ENCODE results near the gene KREMEN2. TPM values are rescaled to one million over a fixed set of nuclear protein-coding genes. Genes with fewer than 3 reads are reported as not detected.

Gene KREMEN2
- total RNA-seq, 1 donor from 2014 or later, result 8.0 TPM

DNA sequence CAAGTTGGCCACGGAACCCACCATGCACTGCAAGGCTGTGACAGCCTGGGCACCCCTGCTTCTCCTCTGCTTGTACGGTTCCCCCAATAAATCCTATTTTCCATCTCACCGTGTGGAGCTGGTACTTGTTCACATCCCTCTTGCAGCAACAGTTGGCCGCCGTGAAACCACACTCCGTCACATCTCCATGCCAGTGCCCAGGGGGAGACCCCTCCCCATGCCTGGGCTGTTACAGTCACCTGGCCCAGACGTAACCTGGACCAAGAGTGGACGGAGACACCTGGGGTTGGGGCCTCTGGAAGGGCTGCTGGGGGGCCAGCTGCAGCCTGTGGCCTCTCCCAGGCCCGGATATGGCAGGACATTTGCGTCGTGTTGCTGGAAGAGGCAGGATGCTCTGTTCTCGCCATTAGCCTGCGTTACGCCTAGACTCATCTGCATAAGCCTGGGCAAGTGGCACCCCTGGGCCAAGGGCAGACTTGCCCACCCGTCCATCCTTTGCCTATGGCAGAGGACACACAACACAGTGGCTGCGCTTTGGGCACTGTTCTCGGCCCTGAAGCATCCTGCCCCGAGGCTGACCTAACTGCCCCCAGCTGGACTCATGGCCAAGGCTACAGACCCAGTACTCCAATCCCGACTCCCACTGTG lies 14.2 kb upstream of the KREMEN2 start:
- Mint-ChIP-seq H3K9me3 (ENCODE audit: unreplicated experiment) (no peaks in the 10 kb centered on the region), H3K36me3 (ENCODE audit: low read depth, unreplicated experiment) (peaks cover 19% of the 10 kb centered on the region), H3K27ac (ENCODE audit: unreplicated experiment) (no peak overlapping the region), H3K27me3 (ENCODE audit: low read depth, unreplicated experiment) (peaks cover 3% of the 10 kb centered on the region), H3K4me1 (ENCODE audit: low read depth, unreplicated experiment) (no peaks in the 10 kb centered on the region), H3K4me3 (ENCODE audit: unreplicated experiment) (no peak overlapping the region)
- no peaks in the 10 kb centered on the region for H3K9me3 ChIP-seq (ENCODE audit: insufficient read depth, low read depth, low read length)
- DNase-seq (ENCODE audit: low read depth) (no peak), FAIRE-seq (no peak)
- no peaks in the 10 kb centered on the region for H3K4me1 ChIP-seq (ENCODE audit: insufficient read depth, low read length)
- H2AFZ ChIP-seq (ENCODE audit: low read depth, low read length), result no peak overlapping the region
- TF ChIP-seq EZH2 (IDR thresholded peaks at IDR 0.05; ENCODE audit: insufficient read depth, low read length), result no peak
- TF ChIP-seq, protein P1, sequence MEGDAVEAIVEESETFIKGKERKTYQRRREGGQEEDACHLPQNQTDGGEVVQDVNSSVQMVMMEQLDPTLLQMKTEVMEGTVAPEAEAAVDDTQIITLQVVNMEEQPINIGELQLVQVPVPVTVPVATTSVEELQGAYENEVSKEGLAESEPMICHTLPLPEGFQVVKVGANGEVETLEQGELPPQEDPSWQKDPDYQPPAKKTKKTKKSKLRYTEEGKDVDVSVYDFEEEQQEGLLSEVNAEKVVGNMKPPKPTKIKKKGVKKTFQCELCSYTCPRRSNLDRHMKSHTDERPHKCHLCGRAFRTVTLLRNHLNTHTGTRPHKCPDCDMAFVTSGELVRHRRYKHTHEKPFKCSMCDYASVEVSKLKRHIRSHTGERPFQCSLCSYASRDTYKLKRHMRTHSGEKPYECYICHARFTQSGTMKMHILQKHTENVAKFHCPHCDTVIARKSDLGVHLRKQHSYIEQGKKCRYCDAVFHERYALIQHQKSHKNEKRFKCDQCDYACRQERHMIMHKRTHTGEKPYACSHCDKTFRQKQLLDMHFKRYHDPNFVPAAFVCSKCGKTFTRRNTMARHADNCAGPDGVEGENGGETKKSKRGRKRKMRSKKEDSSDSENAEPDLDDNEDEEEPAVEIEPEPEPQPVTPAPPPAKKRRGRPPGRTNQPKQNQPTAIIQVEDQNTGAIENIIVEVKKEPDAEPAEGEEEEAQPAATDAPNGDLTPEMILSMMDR (IDR thresholded peaks at IDR 0.05; ENCODE audit: insufficient read depth, low read depth, low read length), result no peak
- no peaks in the 10 kb centered on the region for H3K79me2 ChIP-seq (ENCODE audit: insufficient read depth, low read length)
- H3K9ac ChIP-seq (ENCODE audit: low read length), result no peak overlapping the region
- H3K27me3 ChIP-seq (ENCODE audit: insufficient read depth, low read length), result no peaks in the 10 kb centered on the region
- H4K20me1 ChIP-seq (ENCODE audit: insufficient read depth, low read length), result no peaks in the 10 kb centered on the region
- no peak overlapping the region for H3K4me3 ChIP-seq (ENCODE audit: insufficient read depth, low read depth, low read length)
- H3K27ac ChIP-seq (ENCODE audit: low read depth, low read length), result no peak overlapping the region
- H3K4me2 ChIP-seq (ENCODE audit: low read length), result no peak overlapping the region
- no peaks in the 10 kb centered on the region for H3K36me3 ChIP-seq (ENCODE audit: insufficient read depth, low read length)

- no peak for TF ChIP-seq EZH2 (IDR thresholded peaks at IDR 0.05; ENCODE audit: insufficient read depth, low read length)
- TF ChIP-seq, protein P1 (IDR thresholded peaks at IDR 0.05; ENCODE audit: insufficient read depth, low read depth, low read length), result no peak
- no peaks in the 10 kb centered on the region for H3K27me3 ChIP-seq (ENCODE audit: insufficient read depth, low read length)
- no peaks in the 10 kb centered on the region for H3K4me1 ChIP-seq (ENCODE audit: insufficient read depth, low read length)
- Mint-ChIP-seq H3K4me1 (ENCODE audit: low read depth, unreplicated experiment) (no peaks in the 10 kb centered on the region), H3K27me3 (ENCODE audit: low read depth, unreplicated experiment) (peaks cover 3% of the 10 kb centered on the region), H3K4me3 (ENCODE audit: unreplicated experiment) (no peak overlapping the region), H3K9me3 (ENCODE audit: unreplicated experiment) (no peaks in the 10 kb centered on the region), H3K36me3 (ENCODE audit: low read depth, unreplicated experiment) (peaks cover 19% of the 10 kb centered on the region), H3K27ac (ENCODE audit: unreplicated experiment) (no peak overlapping the region)
- H3K4me3 ChIP-seq (ENCODE audit: insufficient read depth, low read depth, low read length), result no peak overlapping the region
- FAIRE-seq (no peak), DNase-seq (ENCODE audit: low read depth) (no peak)
- no peaks in the 10 kb centered on the region for H3K36me3 ChIP-seq (ENCODE audit: insufficient read depth, low read length)
- no peaks in the 10 kb centered on the region for H3K79me2 ChIP-seq (ENCODE audit: insufficient read depth, low read length)
- no peak overlapping the region for H3K27ac ChIP-seq (ENCODE audit: low read depth, low read length)
- no peak overlapping the region for H2AFZ ChIP-seq (ENCODE audit: low read depth, low read length)
- H4K20me1 ChIP-seq (ENCODE audit: insufficient read depth, low read length), result no peaks in the 10 kb centered on the region
- H3K9ac ChIP-seq (ENCODE audit: low read length), result no peak overlapping the region
- H3K9me3 ChIP-seq (ENCODE audit: insufficient read depth, low read depth, low read length), result no peaks in the 10 kb centered on the region
- no peak overlapping the region for H3K4me2 ChIP-seq (ENCODE audit: low read length)
Measured at GRCh38 chr16:2950353-2950724, 13.7 kb upstream of the KREMEN2 start.

GRCh38 chr16:2950773-2951172 lies 13.3 kb upstream of the KREMEN2 start:
- no peak overlapping the region for H2AFZ ChIP-seq (ENCODE audit: low read depth, low read length)
- Mint-ChIP-seq H3K4me1 (ENCODE audit: low read depth, unreplicated experiment) (no peaks in the 10 kb centered on the region), H3K4me3 (ENCODE audit: unreplicated experiment) (no peak overlapping the region), H3K27me3 (ENCODE audit: low read depth, unreplicated experiment) (peaks cover 3% of the 10 kb centered on the region), H3K36me3 (ENCODE audit: low read depth, unreplicated experiment) (peaks cover 19% of the 10 kb centered on the region), H3K9me3 (ENCODE audit: unreplicated experiment) (no peaks in the 10 kb centered on the region), H3K27ac (ENCODE audit: unreplicated experiment) (no peak overlapping the region)
- no peak overlapping the region for H3K27ac ChIP-seq (ENCODE audit: low read depth, low read length)
- no peaks in the 10 kb centered on the region for H3K79me2 ChIP-seq (ENCODE audit: insufficient read depth, low read length)
- no peaks in the 10 kb centered on the region for H3K27me3 ChIP-seq (ENCODE audit: insufficient read depth, low read length)
- no peaks in the 10 kb centered on the region for H4K20me1 ChIP-seq (ENCODE audit: insufficient read depth, low read length)
- FAIRE-seq, result no peak
- no peak overlapping the region for H3K9ac ChIP-seq (ENCODE audit: low read length)
- H3K9me3 ChIP-seq (ENCODE audit: insufficient read depth, low read depth, low read length), result no peaks in the 10 kb centered on the region
- no peak overlapping the region for H3K4me3 ChIP-seq (ENCODE audit: insufficient read depth, low read depth, low read length)
- H3K36me3 ChIP-seq (ENCODE audit: insufficient read depth, low read length), result no peaks in the 10 kb centered on the region
- no peaks in the 10 kb centered on the region for H3K4me1 ChIP-seq (ENCODE audit: insufficient read depth, low read length)
- H3K4me2 ChIP-seq (ENCODE audit: low read length), result no peak overlapping the region
- no peak for TF ChIP-seq EZH2 (IDR thresholded peaks at IDR 0.05; ENCODE audit: insufficient read depth, low read length)
- TF ChIP-seq, protein P1 (IDR thresholded peaks at IDR 0.05; ENCODE audit: insufficient read depth, low read depth, low read length), result no peak
- no peak for DNase-seq (ENCODE audit: low read depth)
